Measurements from ENCODE around the gene TUBA3C. TPM values are rescaled to one million over a fixed set of nuclear protein-coding genes. Genes with fewer than 3 reads are reported as not detected.
"Not testable (repeated sequence)": the region's sequence is repeated elsewhere in the genome, so short reads cannot be mapped to it uniquely, and the experiment has no call there.

TUBA3C gene
- polyA plus RNA-seq (ENCODE audit: insufficient read length in 4 of 4) = not detected

DNA sequence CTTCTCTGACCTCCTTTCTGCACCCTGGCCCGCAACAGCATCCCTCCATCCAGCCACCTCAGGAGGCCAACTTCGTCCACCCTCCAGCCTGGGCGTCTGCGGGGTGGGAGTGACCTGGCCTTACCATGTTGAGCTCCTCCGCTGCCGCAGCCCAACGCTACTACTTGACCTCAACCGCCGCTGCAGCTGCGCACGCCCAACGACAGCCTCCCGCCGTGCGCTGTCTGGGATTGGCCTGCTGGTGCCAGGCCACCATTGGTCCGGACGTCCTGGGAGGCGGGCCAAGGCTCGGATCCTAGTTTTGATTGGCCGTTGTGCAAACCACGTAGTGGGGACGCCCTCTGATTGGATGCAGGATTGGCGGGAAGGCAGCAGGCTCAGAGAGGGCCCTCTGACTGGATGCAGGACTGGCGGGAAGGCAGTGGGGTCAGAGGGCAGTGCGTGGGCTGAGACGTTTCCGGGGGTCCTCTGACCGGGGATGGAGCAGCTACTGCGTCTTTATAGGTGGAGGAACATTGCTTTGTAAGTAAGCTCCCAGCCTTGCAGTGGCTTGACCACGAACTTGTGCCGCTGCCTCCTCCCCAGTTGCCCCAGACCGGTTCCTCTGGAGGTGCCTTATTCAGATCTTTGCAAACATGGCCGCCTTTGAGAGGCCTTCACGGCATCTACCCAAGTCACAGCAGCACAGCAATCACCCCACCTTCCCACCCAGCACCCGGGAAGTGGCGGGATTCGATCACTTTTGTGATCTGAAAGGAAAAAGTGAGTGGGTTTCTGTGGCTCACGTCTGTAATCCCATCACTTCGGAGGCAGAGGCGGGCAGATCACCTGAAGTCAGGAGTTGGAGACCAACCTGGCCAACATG is at the start of gene TUBA3C:
TUBA3C (minus strand) TSS at position 204 of the 865 bp plus-strand sequence; CDS start at position 127, 77 bp downstream.
- no peak for DNase-seq (ENCODE audit: low read depth in 4 of 4, low spot score in 3 of 4)

DNA sequence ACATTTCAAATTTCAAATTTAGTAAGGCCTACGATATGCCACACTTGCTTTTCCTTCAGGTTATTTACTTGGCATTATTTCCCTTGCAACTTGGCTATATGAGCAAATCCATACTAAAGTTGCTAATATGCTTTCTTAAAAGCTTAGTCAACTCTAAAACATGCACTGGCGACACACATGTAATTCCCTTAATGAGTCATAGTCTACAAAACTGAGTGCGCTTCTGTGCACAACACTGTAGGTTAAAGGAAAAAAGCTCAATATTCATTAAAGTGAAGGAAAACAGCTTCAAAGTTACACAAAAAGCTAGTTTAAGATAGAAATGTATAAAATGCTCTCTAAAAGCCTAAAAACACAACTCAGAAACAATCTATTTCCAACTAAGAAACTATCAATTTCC is 25.8 kb upstream of the TUBA3C start:
- DNase-seq (ENCODE audit: low read depth in 4 of 4, low spot score in 3 of 4) = not testable (repeated sequence)

DNA sequence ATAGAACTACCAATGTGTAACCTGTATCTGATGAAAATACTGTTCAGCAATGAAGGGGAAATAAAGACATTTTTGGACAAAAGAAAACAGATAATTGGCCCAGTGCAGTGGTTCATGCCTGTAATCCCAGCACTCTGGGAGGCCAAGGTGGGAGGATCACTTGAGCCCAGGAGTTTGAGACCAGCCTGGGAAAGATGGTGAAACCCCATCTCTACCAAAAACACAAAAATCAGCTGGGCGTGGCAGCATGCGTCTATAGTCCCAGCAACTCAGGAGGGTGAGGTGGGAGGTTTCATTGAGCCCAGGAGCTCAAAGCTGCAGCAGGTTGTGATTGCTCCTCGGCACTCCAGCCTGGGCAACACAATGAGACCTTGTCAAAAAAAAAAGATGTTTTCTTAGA is 11.0 kb upstream of the TUBA3C start:
- DNase-seq (ENCODE audit: low read depth in 4 of 4, low spot score in 3 of 4) = not testable (repeated sequence)

DNA sequence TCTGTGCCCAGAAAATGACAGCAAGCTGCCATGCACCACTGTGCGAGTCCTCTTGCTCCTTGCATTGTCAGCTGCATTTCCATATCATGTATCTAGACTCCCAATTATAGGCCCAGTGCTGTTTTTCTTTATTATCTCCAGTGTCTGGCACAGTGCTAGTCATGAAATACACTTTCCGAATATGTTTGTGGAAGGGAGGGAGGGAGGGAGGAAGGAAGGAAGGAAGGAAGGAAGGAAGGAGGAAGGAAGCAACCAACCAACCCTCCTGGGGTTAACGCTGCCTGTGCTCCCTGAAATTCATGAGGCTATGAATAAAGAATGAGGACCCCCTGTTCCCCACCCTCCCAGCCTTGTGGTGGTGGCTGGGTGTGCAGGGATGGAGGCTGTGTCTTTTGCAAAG is 8.3 kb upstream of the TUBA3C start:
- not testable (repeated sequence) for DNase-seq (ENCODE audit: low read depth in 4 of 4, low spot score in 3 of 4)

DNA sequence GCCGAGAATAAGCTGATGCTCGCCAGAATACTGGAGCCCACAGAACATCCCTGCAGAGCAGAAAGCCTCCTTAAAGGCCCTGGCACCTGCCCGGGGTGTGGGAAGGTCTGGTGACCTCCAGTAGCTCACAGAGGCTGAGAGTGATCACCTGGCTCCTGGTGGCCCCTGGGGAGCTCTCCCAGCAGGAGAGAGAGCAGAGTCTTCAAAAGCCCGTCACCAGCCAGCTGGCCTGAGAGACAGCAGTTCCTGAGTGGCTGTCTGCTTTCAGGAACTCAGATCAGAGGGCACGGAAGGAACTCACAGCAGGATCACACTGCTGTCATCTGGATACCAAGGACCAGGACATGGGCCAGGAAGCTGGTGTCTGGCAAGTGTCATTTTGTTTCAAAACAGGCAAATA is 7.7 kb upstream of the TUBA3C start:
- not testable (repeated sequence) for DNase-seq (ENCODE audit: low read depth in 4 of 4, low spot score in 3 of 4)

DNA sequence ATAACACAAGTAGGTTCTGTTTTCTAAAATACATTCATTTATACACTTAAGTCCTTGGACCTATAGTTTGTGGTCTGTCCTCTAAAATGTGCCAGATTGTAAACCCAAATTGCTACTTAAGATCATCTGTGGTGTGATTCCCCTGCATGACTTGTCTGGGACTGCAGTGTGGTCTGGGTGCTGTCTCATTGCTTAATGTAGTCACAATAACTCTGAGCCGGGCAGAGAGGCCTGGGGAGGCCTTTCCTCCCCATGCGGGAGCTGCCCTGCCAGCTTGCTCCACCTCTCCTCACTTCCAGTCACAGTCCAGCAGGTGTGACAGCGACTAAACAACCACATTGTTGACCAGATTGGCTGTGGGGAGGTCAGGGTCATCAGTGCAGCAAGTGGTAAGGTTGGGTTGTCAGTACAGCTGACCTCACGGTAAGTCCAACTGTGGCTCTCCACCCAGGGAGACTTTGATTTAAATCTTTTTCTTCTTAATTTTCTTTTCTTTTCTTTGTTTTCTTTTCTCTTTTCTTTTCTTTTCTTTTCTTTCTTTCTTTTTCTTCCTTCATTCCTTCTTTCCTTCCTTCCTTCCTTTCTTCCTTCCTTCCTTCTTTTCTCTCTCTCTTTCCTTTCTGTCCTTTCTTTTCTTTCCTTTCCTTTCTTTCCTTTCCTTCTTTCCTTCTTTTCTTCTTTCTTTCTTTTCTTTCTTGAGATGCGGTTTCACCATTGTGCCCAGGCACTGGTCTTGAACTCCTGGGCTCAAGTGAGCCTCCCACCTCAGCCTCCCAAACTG is 4.4 kb upstream of the TUBA3C start:
- no peak for DNase-seq (ENCODE audit: low read depth in 4 of 4, low spot score in 3 of 4)

DNA sequence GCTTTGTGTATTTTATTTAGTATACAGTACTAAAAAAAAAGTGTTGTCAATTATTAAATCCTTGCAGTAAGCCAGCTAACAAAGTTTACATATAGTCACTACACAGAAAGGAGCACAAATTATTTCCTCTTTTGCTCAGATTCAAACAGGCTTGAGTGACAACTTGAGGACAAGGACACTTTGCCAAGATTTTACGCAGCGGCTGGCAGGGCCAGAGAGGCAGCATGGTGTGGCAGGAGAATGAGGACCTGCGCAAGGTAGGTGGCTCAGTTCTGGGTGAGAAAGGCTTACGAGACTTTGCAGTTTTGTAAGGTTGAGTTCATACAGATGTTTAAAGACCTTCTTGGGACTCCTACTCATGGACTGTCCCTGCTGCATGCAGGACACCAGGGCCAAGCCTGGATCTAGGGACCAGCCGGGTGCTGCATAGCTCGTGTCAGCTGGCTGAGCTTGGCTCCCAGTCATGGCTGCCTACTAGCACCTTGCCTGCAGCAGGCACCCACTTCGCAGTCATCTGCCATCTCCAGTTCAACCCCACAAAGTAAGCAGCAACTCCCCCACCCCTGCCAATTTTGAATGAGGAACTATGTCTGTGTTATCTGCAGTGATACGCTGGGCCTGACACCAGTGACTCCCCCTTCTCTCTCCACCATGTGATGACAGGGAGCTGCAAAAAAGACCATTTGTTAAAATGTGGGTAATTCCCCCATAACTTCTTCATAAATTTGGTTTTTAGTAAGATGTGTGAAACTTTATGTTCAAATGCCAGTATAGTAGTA is 3.7 kb upstream of the TUBA3C start:
- DNase-seq (ENCODE audit: low read depth in 4 of 4, low spot score in 3 of 4) = no peak

DNA sequence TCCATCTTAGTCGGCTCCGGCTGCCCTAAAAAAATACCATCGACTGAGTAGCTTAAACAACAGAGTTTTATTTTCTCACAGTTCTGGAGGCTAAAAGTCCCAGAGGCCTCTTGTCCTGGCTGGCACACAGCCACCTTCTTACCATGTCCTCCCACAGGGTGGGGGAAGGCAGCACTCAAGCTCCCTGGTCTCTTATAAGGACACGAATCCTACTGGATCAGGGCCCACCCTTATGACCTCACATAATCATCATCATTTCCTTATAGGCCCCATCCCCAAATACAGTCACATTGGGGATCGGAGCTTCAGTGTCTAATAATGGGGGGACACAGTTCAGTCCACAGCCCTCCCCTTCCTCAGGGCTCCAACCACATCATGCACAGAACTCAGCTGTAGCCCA is 2.6 kb upstream of the TUBA3C start:
- DNase-seq (ENCODE audit: low read depth in 4 of 4, low spot score in 3 of 4) = no peak

DNA sequence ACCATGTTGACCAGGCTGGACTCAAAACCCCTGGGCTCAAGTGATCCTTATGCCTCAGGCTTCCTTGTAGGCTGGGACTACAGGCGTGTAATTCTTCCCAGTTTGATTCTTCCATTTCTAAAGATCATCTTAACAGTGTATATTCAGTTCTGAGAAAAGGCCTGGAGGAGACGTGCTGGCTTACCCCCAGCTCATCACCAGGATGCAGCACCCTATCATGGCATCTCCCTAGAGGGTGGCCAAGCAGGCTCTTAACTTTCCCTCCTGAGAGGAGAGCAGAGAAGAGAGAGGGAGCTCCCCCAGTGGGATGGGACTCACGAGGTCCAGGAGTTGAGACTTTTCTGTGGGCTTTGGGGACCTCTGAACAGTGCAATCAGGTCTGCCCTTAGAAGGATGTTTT is 2.1 kb upstream of the TUBA3C start:
- no peak for DNase-seq (ENCODE audit: low read depth in 4 of 4, low spot score in 3 of 4)

DNA sequence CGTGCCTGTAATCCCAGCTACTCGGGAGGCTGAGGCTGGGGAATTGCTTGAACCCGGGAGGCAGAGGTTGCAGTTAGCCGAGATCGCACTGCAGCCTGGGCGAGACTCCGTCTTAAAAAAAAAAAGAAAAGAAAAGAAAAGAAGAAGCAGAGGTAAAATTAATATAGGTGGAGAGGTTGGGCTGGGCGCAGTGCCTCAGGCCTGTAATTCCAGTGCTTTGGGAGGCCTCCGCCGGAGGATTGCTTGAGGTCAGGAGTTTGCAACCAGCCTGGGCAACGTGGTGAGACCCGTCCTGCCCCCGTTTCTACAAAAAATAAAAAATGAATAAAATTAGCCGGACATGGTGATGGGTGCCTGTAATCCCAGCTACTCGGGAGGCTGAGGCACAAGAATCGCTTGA is 912 bp upstream of the TUBA3C start:
- DNase-seq (ENCODE audit: low read depth in 4 of 4, low spot score in 3 of 4) = no peak

DNA sequence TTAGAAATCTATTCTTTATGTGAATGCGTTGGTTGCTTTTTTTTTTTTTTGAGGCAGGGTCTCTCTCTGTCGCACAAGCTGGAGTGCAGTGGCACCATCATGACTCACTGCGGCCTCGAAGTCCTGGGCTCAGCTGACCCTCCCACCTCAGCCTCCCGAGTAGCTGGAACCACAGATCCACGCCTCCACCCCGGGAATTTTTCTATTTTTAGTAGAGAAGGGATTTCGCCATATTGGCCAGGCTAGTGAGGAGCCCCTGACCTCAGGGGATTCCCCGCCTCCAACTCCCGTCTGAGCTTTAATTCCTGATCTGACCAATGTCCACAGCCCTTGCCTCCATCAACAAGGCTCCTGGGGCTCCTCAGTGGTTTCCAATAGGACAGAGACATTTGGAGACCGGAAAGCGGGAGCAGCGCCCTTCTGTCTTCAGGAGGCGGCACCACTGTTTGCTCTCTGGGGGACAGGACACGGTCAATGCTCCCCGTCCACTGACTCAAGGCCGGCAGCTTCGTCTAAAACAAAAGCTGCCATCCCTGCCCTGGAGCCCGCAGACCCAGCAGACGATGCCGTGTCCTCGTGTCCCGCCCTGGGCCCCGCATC is 503 bp downstream of the TUBA3C start:
- DNase-seq (ENCODE audit: low read depth in 4 of 4, low spot score in 3 of 4) = no peak

DNA sequence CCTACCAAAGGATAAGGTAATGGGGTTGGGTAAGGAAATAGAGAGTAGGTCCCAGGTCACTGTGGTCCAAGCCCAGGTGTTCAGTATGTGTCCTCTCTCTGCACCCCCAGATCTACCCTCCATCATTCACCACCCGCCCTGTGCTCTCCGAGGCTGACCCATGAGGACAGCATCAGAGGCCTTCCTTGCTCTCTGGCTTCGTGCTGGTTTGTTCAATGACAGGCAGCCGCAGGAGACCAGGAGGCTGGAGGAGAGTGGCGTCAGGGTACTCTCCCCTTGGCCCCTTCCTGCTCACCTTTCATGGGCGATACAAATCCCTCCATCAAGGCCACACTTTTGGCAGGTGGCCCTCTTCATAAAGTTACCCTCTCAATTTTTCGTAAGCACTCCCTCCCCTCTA is 1.7 kb downstream of the TUBA3C start:
- DNase-seq (ENCODE audit: low read depth in 4 of 4, low spot score in 3 of 4) = no peak

DNA sequence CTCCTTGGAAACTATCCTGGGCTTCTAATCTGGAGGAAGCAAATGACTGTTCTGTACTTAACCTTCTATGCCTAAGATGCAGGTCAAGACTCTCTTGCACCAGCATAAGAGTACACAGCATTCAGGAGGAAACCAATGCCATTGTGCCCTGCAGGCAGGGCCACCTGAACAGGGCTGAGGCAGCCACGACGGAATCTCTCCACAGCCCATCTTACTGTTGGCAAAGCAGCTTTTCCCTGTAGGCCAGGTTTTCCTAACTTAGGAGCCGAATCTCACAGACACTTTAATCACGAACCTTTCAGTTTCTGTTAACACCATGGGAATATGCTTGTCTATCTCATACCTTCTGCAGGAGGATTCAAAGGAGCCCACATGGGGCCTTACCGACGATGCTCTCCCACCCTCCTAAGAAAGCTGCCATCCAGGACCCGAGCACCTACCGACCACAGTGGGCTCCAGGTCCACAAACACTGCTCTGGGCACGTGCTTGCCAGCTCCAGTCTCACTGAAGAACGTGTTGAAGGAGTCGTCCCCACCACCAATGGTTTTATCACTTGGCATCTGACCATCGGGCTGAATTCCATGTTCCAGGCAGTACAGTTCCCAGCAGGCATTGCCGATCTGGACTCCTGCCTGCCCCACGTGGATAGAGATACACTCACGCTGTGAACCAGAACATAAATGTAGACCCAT is 2.6 kb downstream of the TUBA3C start:
- DNase-seq (ENCODE audit: low read depth in 4 of 4, low spot score in 3 of 4) = no peak

DNA sequence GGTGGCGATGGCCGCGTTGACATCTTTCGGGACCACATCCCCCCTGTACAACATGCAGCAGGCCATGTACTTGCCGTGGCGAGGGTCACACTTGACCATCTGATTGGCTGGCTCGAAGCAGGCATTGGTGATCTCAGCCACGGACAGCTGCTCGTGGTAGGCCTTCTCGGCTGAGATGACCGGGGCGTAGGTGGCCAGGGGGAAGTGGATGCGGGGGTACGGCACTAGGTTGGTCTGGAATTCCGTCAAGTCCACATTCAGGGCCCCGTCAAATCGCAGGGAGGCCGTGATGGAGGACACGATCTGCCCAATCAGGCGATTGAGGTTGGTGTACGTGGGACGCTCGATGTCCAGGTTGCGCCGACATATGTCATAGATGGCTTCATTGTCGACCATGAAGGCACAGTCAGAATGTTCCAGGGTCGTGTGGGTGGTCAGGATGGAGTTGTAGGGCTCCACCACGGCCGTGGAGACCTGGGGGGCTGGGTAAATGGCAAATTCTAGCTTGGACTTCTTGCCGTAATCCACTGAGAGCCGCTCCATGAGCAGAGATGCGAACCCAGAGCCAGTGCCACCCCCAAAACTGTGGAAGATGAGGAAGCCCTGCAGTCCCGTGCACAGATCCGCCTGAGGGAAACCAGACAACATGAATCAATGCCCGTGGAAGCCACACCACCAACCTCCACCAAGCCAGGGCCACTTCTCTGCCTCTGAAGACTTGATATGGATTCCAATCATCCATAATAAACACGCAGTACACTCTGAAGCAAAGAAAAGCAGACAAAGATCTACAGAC is 4.4 kb downstream of the TUBA3C start:
- DNase-seq (ENCODE audit: low read depth in 4 of 4, low spot score in 3 of 4) = not testable (repeated sequence)

DNA sequence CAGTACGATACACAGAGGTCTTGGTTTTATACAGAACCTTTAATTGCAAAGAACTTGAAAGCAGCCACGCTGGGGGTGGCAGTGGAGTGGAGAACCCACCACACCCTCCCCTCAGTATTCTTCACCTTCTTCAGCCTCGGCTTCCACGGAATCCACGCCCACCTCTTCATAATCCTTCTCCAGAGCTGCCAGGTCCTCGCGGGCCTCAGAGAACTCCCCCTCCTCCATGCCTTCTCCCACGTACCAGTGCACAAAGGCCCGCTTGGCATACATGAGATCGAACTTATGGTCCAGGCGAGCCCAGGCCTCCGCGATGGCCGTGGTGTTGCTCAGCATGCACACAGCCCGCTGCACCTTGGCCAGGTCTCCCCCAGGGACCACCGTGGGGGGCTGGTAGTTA is 7.9 kb downstream of the TUBA3C start:
- DNase-seq (ENCODE audit: low read depth in 4 of 4, low spot score in 3 of 4) = no peak

DNA sequence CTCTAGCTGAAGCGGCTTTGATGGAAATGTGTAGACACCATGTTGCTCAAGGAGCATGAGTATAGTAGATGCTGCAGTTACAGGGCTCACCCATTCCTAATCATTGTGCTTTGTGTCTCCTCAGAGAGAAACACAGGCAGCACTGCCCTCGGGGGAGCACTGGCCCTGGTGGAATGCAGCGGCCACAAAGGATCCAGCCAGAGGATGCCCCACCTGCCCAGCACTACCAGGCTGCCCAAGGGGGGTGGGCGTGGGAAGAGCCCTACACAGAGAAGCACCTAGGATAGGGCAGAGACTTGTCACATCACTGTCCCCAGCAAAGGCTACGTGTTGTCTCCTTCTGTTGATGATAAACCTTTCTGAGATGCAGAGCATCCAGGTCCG is 9.0 kb downstream of the TUBA3C start:
- no peak for DNase-seq (ENCODE audit: low read depth in 4 of 4, low spot score in 3 of 4)

DNA sequence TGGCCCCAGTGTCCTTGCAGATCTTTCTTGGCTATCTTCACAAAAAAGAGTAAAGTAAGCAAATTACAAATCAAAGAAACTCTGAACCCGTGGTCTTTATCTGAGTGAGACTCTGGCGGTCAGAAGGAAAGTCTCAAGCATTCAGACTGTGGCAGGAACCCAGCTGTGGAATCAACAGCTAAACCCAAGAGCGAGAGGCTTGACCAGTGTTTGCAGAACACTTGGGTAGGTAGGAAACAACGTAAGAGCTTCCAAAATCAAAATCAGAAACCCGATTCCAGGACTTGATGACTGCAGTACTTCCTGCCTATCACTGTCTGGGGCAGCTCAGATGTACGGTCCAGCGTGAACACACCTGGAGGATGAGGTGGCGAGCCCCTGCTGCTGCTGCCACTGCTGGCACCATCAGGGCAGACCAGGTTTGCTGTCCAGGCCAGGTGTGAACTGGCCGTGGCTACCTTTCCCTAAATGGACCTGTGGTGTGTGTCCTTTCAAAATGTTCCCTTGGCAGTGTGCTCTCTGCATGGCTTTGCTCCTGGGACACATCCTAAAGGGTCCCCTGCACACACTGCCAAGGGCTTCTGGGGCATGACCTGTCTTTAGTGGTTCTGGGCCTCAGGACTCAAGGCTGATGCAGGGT is 9.5 kb downstream of the TUBA3C start:
- no peak for DNase-seq (ENCODE audit: low read depth in 4 of 4, low spot score in 3 of 4)

DNA sequence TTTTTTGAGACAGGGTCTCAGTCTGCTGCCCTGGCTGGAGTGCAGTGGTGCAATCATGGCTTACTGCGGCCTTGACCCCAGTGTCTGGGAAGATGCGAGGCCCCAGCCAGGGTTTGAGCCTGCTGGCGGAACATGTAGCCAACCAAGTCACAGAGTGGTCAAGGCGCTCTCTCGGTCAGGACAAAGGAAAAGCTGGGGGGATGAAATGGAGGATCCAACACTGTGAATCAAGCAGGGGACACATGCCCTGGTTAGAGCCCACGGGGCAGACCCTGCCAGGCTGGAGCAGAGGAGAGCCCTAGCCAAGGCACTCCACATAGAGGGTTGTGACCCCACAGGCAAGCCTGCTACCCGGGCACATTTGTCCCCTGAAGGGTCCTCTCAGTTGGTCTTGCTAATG is 10.1 kb downstream of the TUBA3C start:
- no peak for DNase-seq (ENCODE audit: low read depth in 4 of 4, low spot score in 3 of 4)

DNA sequence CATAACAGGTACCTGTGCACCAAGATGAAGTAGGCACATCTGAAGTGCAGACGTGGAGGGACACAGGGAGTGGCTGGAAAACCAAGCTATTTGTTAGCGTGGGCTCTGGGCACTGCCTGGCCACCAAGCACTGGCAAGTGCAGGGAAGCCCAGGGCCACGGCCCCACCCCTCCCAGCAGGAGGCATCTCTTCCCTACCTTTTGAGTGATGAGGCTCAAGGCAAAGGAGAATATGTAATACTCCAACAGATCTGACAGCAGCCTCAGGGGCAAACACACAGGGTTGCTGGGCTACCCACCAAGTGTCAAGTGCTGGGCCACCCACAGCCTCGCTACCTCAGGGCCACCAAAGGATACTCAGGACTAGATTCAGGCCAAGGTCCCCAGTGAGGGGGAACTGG is 11.6 kb downstream of the TUBA3C start:
- DNase-seq (ENCODE audit: low read depth in 4 of 4, low spot score in 3 of 4) = no peak

All from right renal pelvis (tissue), 4 donors.